Prostate gland (tissue), 2 donors: ENCODE results near the gene NFKBIB.

Experiments
- POLR2A ChIP-seq: fragments of 450-650 bp; IDR thresholded peaks from one replicate; pipeline ENCODE4 v1.6.1; 2016; ENCODE audit warnings: antibody characterized with exemption, mild to moderate bottlenecking
- POLR2AphosphoS5 ChIP-seq: sonication (generic); formaldehyde crosslinking; IDR thresholded peaks from one replicate; pipeline ENCODE4 v1.6.1; 2017; ENCODE audit warnings: antibody characterized with exemption
- TF ChIP-seq, protein P1 (sequence below), 4 experiments: fragments of 200-600 bp in 2 of 4; fragments of 450-650 bp in 2 of 4; sonication (generic) in 2 of 4; IDR thresholded peaks; 1 replicate in 3 of 4; 2 replicates in 1 of 4; pipeline ENCODE4 v1.5.1; 2016 to 2019; ENCODE audit warnings: antibody characterized with exemption in 4 of 4, mild to moderate bottlenecking in 2 of 4, moderate library complexity in 2 of 4

DNA sequence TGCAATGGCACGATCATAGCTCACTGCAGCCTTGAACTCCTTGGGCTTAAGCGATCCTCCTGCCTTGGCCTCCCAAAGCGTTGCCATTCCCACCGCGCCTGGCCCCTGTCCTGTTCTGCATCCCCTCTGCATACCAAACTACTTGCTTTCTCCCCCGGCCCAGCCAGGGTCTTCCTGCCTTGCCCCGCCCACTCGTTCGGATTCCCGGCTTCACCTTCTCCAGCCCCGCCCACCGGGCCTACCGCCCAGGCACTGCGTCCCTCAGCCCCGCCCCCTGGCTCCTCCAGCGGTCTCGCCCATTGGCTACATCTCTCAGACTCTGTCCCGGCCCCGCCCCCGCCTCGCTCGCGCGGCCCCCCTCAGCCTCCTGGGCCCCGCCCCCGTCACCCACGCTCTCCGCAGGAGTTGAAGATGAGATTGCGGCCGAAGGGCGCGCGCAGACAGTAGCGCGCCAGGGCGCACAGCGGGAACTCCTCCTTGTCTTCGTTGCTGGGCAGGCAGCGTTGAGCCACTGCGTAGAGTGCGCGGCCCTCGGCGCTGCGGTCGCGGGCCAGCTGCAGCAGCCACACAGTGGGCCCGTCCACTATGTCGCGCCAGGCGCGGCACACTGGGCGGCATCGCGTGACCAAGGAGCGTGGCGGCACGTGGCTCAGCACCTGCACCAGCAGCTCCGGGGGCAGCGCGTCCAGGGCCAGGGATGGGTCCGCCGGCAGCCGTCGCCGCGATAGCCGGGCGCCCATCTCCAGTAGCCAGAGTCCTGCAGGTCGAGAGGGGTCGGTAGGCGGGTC, 50.0 kb downstream of the NFKBIB start:
- TF ChIP-seq, protein P1, sequence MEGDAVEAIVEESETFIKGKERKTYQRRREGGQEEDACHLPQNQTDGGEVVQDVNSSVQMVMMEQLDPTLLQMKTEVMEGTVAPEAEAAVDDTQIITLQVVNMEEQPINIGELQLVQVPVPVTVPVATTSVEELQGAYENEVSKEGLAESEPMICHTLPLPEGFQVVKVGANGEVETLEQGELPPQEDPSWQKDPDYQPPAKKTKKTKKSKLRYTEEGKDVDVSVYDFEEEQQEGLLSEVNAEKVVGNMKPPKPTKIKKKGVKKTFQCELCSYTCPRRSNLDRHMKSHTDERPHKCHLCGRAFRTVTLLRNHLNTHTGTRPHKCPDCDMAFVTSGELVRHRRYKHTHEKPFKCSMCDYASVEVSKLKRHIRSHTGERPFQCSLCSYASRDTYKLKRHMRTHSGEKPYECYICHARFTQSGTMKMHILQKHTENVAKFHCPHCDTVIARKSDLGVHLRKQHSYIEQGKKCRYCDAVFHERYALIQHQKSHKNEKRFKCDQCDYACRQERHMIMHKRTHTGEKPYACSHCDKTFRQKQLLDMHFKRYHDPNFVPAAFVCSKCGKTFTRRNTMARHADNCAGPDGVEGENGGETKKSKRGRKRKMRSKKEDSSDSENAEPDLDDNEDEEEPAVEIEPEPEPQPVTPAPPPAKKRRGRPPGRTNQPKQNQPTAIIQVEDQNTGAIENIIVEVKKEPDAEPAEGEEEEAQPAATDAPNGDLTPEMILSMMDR (IDR thresholded peaks at IDR 0.05) = no peak
- no peak for TF ChIP-seq POLR2A
- TF ChIP-seq POLR2AphosphoS5 = peak; percentile 30
